Non-pigmented ciliary epithelial cell (primary cell): ENCODE data around the gene NELFB.

Experiments used
- DNase-seq: peaks from one replicate; pipeline ENCODE4 v3.0.0-alpha.2; 2010; ENCODE audit warnings: low read depth

Gene NELFB

GRCh38 chr9:137303151-137303892 lies 48.2 kb downstream of the NELFB start:
- no peak for DNase-seq

- no peak for DNase-seq
Measured at GRCh38 chr9:137303893-137304382, 48.8 kb downstream of the NELFB start.

- no peak for DNase-seq
Measured at GRCh38 chr9:137304383-137305059, 49.4 kb downstream of the NELFB start.

- no peak for DNase-seq
Measured at GRCh38 chr9:137305060-137305797, 50.1 kb downstream of the NELFB start.

GRCh38 chr9:137305798-137306065 lies 50.6 kb downstream of the NELFB start:
- DNase-seq, result no peak

GRCh38 chr9:137306066-137306849 lies 51.1 kb downstream of the NELFB start:
- DNase-seq, result no peak

- DNase-seq, result no peak
Measured at GRCh38 chr9:137306850-137307254, 51.7 kb downstream of the NELFB start.

GRCh38 chr9:137307255-137308056 lies 52.3 kb downstream of the NELFB start:
- DNase-seq, result no peak

- DNase-seq, result no peak
Measured at GRCh38 chr9:137308057-137308619, 53.0 kb downstream of the NELFB start.

- DNase-seq, result no peak
Measured at GRCh38 chr9:137309368-137310188, 54.5 kb downstream of the NELFB start.

GRCh38 chr9:137310189-137311052 lies 55.3 kb downstream of the NELFB start:
- no peak for DNase-seq

GRCh38 chr9:137311171-137311985 lies 56.3 kb downstream of the NELFB start:
- DNase-seq, result no peak

- no peak for DNase-seq
Measured at GRCh38 chr9:137311986-137312851, 57.1 kb downstream of the NELFB start.

GRCh38 chr9:137312852-137313325 lies 57.8 kb downstream of the NELFB start:
- no peak for DNase-seq

GRCh38 chr9:137313326-137313936 lies 58.3 kb downstream of the NELFB start:
- DNase-seq, result no peak

- no peak for DNase-seq
Measured at GRCh38 chr9:137313956-137314560, 58.9 kb downstream of the NELFB start.
